Activated T-helper 1 cell treated with anti-CD3 and anti-CD28 coated beads, Interleukin-2, amount 50 U/mL, for 16 hours (primary cell): ENCODE measurements around the gene SLC48A1.

Experiments
- DNase-seq, 2 donors: peaks; one replicate each; pipeline ENCODE4 v3.0.0-alpha.2; 2020; ENCODE audit warnings: low read depth in 1 of 2, low spot score in 1 of 2

SLC48A1 gene

GRCh38 chr12:47789712-47790489 lies 16.9 kb downstream of the SLC48A1 start:
- DNase-seq = no peak

- DNase-seq = no peak
Observed at GRCh38 chr12:47790676-47791350, 17.8 kb downstream of the SLC48A1 start.

- no peak for DNase-seq
Observed at GRCh38 chr12:47791351-47791746, 18.3 kb downstream of the SLC48A1 start.

- no peak for DNase-seq
Observed at GRCh38 chr12:47791874-47792273, 18.8 kb downstream of the SLC48A1 start.

GRCh38 chr12:47793015-47793681 lies 20.1 kb downstream of the SLC48A1 start:
- DNase-seq = no peak

GRCh38 chr12:47794679-47795078 lies 21.6 kb downstream of the SLC48A1 start:
- no peak for DNase-seq

- no peak for DNase-seq
Observed at GRCh38 chr12:47795121-47795813, 22.2 kb downstream of the SLC48A1 start.

GRCh38 chr12:47795814-47796411 lies 22.9 kb downstream of the SLC48A1 start:
- no peak for DNase-seq

GRCh38 chr12:47797441-47797840 lies 24.4 kb downstream of the SLC48A1 start:
- DNase-seq = no peak

GRCh38 chr12:47798382-47798948 lies 25.4 kb downstream of the SLC48A1 start:
- no peak for DNase-seq

GRCh38 chr12:47799357-47799955 lies 26.4 kb downstream of the SLC48A1 start:
- no peak for DNase-seq

- no peak for DNase-seq
Observed at GRCh38 chr12:47800582-47800981, 27.5 kb downstream of the SLC48A1 start.

GRCh38 chr12:47801170-47801903 lies 28.3 kb downstream of the SLC48A1 start:
- DNase-seq = no peak

- no peak for DNase-seq
Observed at GRCh38 chr12:47801904-47802246, 28.8 kb downstream of the SLC48A1 start.

GRCh38 chr12:47802312-47802711 lies 29.3 kb downstream of the SLC48A1 start:
- DNase-seq = no peak

- no peak for DNase-seq
Observed at GRCh38 chr12:47803191-47803875, 30.3 kb downstream of the SLC48A1 start.

GRCh38 chr12:47804171-47804570 lies 31.1 kb downstream of the SLC48A1 start:
- no peak for DNase-seq

GRCh38 chr12:47805417-47805816 lies 32.4 kb downstream of the SLC48A1 start:
- DNase-seq = no peak

GRCh38 chr12:47807338-47807737 lies 34.3 kb downstream of the SLC48A1 start:
- DNase-seq = no peak
